CD4-positive, alpha-beta T cell treated with Interleukin-2 at 100 ng/mL for 4 hours (primary cell): ENCODE data around the gene SPNS3.

Source experiments
- DNase-seq: peaks from one replicate; pipeline ENCODE4 v3.0.0-alpha.2; 2020; ENCODE audit warnings: low spot score

The SPNS3 gene

DNA sequence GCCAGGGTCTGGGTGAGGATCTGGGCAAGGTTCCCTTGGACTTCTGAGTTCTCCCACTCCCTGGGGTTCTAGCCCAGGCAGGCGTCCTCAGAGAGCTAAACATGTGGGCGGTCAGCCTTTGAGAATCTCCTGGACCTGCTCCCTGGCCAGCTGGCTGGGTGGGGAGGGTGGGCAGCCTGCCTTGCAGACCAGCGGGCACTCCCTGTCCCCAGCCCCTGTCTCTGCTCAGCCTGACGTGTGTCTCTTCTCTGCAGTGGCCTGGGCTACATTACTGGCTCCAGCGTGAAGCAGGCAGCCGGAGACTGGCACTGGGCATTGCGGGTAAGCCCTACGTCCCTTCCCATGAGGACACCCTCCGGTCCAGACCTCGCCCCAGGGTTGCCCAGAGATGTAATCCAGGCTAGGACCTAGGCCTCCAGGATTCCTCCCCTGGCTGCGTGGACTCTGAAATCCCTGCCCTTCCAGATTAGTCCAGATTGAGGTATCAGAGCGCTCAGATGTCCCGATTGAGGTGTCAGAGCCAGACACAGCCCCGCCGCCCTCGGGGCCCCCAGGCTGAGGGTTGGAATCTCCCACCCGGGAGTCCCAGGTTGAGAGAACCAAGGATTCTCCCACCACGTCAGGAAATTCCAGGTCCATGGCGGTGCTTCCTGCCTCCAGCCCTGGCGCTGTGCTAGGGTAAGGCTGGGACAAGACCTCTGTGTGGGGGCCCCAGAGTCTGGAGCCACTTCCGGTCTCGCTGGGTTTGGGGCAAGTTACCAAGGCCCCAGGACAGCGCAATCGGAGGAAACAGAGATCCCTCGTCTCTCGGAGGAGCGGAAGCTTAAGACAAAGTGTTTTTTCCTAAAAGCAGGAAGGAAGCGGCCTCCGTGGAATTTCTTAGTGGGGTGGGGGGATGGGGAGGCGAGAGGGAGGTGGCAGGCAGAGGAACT, 97.3 kb downstream of the SPNS3 start:
- DNase-seq: no peak

DNA sequence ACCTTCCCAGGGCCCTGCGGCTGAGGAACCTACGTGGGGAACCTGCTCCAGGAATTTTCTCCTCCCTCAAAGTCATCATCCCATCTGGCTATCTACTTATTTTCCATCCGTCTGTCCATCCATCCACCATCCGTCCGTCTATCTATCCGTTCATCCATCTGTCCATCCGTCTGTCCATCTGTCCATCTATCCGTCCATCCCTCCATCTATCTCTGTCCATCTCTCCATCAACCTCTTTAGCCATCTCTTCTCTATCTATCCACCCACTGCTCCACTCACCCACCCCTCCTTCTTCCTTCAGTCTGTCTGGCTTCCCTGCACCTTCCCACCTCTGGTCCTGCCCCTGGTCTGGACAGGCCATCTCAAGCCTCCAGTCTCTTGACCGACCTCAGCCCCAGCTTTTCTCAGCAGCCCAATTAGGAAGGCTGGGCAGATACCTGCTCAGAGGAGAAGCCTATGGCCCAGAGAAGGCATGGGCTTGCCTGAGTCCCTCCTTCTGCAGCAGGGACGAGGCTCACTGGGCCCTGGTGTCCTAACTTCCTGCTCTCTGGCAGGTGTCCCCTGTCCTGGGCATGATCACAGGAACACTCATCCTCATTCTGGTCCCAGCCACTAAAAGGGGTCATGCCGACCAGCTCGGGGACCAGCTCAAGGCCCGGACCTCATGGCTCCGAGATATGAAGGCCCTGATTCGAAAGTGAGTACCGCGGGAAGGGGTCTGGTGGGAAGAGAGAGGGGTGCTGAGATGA, 98.4 kb downstream of the SPNS3 start:
- DNase-seq: no peak

DNA sequence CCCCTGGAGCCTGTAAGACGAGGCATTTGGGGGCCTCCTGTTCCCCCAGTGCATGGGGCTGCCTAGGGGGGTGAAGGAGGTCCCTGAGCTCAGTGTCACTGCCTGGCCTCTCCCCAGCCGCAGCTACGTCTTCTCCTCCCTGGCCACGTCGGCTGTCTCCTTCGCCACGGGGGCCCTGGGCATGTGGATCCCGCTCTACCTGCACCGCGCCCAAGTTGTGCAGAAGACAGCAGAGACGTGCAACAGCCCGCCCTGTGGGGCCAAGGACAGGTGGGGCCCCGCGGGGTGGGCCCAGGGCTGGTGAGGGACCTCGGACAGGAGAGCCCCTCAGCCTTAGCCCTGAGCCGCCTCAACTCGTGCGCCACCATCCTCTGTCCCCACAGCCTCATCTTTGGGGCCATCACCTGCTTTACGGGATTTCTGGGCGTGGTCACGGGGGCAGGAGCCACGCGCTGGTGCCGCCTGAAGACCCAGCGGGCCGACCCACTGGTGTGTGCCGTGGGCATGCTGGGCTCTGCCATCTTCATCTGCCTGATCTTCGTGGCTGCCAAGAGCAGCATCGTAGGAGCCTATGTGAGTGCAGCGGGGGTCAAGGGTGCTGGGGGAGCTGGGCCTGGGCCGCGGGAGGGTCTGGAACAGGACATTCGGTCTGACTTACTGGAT, 99.3 kb downstream of the SPNS3 start:
- no peak for DNase-seq

DNA sequence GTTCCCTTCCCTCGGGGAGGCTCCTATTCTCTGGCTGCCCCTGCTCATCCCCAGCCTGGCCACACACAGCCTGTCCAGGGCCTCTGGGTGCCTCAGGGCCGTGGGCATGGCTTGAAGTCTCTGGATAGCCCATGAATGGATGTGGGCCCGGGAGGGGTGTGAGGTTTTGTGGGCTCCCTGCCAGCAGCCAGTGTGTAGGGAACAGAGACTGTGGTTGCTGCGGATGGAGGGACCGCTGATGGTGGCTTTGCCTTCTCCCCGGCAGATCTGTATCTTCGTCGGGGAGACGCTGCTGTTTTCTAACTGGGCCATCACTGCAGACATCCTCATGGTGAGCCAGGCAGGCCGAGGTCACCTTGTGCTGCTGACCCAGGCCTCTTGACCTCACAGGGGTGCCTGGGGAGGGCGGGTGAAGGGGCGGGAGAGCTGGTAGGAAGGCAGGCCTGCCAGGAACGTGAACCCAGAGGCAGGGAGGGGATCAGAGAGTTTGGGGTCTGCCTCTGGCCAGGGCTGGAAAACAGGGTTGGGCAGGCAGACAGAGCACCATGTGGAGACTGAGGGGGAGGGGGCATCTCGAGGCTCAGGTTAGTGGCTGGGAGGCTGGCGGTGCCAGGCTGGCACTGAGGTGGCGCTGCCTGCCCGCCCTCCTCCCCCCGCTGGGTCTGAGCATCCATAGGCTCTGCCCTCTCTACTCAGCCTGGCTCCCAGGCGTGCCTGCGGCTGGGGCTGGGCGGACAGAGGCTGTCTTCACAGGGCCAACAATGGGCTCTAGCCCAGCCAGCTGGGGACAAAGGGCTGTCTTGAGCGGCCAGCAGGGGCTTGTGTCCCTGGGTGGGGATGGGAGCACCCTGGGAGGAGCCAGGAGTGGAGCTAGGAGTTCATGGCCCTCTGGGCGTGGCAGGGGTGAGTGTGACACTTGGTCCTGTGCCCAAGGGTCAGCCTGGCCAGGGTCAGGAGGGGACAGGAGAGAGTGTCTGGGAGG, 100.1 kb downstream of the SPNS3 start:
- no peak for DNase-seq

DNA sequence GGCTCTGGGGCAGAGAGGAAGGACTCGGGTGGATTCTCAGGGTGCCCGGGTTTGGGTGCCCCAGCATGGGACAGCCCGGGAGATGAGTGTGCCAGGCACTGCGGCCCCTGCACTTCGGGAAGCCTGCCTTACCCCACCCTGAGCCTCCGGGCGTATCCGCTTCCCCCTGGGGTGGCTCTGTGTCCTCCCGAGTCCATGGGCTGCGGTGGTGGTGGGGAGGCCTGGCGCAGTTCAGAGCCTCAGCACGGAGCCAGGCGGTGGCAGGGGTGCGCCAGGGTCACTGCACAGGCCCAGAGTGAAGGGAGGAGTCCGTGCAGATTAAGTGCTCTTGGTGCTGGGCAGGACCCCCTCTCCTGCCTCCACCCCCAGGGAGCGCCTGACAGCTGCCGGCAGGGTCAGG, 100.8 kb downstream of the SPNS3 start:
- DNase-seq: no peak

DNA sequence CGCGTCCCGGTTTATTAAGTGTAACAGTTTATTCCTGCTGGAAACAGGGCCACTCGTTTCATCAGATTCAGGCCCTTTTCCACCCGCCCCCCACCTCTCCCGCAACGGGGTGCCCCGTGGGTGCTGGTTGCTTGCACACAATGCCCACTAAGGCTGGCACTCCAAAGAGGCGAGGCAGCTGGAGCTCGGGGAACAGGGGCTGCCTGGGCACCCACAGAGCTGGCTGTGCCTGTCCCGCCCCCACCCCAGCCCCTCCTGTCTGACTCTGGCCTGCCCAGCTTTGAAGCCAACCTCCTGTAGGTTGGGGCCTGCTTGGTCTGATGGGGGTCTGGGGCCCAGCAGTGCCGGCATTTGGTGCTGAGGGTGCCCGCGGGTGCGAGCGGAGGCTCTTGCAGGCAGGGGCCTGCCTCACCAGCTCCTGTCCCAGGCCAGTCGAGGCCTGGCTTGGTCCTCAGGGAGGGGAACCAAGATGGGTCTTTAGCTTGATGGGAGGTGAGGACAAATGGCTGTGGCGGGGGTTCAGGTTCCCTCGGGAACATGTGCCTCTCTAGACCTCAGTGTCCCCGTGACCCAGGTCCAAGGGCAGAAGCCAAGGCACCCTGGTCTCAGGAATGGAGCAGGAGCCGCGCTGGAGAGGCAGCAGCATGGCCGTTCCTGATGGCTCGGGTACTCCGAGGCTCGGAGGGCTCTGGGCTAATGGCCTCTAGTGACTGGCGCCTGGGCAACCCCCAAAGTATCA, 101.4 kb downstream of the SPNS3 start:
- no peak for DNase-seq

DNA sequence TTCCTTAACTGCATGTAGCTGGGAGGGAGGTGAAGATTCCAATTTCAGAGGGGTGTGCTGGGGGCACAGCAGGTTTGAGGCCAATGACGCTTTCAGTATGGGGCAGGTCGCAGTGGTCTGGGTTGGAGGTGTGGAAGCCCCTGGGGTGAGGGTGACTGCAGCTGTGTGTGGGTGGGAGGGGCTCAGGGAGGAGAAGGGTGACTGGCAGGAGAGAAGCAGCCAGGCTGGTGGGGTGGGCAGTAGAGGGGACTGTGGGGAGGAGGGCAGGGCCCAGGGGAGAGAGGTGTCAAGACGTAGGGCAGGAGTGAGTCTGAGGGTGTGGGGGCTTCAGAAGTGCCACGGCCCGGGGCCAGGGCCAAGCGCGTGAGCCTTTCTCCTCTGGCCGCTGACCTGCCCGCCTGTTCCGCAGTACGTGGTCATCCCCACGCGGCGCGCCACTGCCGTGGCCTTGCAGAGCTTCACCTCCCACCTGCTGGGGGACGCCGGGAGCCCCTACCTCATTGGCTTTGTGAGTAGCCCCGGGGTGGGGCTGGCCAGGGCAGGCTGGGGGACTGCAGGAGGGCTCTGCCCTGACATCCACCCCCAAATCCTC, 102.0 kb downstream of the SPNS3 start:
- no peak for DNase-seq

DNA sequence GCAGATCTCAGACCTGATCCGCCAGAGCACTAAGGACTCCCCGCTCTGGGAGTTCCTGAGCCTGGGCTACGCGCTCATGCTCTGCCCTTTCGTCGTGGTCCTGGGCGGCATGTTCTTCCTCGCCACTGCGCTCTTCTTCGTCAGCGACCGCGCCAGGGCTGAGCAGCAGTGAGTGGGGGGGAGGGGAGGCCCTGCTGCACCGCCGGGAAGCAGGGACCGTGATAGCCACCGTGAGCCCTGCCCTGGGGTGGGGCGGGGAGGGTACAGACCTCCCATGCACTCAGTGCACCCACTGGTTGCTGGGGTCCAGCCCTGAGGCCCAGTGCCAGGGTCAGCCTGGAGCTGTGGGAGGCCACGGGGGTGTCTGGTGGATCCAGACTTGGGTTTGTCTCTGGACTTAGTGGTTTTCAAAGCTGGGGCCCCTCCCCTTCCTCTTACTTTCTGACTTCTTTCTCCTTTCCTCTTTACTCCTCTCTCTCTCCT, 102.6 kb downstream of the SPNS3 start:
- no peak for DNase-seq

DNA sequence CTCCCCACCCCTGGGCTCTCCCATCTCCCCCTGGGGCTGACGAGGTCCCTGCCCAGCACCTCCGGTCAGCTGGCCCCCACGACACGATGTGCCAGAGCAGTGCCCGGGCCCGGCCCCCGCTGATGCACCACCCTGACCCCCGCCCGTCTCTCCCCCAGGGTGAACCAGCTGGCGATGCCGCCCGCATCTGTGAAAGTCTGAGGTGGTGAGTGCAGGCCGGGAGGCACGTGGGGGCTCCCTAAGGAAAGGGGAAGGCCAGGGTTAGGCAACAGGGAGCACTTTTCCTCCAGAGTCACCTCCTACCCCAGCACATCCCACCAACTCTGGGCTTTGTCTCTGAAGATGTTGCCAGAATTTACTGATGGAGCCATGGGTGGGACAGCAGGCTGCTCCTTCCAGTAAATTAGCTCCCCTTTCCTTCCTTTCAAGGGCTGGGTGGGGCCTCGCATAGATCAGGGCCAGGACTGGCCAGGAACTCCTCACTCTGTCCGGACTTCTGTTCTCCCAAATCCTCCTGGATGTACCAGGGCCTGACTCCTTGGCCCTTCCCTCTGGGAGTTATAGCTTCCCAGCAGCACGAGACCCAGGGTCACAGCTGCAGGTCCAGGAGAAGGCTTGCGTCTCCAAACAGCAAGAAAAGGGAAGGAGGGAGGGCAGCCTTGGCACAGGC, 103.1 kb downstream of the SPNS3 start:
- DNase-seq: no peak
